GM12872 (cell line): Measurements from ENCODE around the gene HMG20B.
A peak's percentile ranks its signal among the peaks of the same experiment; 100 is the strongest.

Experiments used
- TF ChIP-seq, protein P1 (sequence below): IDR thresholded peaks from 3 replicates; pipeline ENCODE4 v1.5.1; 2011; ENCODE audit warnings: low read depth, mild to moderate bottlenecking, low read length, moderate library complexity; ENCODE audit not compliant: insufficient read depth

HMG20B gene

DNA sequence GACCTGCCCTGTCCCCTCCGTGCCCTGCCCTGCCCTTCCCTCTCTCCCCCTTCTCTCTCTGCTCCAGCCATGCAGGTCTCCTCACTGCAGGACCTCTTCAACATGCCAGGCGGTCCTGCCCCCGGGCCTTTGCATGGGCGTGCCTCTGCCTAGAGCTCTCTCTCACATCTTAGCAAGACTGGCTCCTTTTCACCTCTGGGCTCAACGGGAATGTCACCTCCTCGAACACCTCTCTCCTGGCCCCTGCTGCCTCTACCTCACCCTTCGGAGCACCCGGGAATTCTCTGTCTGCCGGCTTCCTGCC is 21.0 kb upstream of the HMG20B start:
- TF ChIP-seq, protein P1, sequence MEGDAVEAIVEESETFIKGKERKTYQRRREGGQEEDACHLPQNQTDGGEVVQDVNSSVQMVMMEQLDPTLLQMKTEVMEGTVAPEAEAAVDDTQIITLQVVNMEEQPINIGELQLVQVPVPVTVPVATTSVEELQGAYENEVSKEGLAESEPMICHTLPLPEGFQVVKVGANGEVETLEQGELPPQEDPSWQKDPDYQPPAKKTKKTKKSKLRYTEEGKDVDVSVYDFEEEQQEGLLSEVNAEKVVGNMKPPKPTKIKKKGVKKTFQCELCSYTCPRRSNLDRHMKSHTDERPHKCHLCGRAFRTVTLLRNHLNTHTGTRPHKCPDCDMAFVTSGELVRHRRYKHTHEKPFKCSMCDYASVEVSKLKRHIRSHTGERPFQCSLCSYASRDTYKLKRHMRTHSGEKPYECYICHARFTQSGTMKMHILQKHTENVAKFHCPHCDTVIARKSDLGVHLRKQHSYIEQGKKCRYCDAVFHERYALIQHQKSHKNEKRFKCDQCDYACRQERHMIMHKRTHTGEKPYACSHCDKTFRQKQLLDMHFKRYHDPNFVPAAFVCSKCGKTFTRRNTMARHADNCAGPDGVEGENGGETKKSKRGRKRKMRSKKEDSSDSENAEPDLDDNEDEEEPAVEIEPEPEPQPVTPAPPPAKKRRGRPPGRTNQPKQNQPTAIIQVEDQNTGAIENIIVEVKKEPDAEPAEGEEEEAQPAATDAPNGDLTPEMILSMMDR, result no peak

DNA sequence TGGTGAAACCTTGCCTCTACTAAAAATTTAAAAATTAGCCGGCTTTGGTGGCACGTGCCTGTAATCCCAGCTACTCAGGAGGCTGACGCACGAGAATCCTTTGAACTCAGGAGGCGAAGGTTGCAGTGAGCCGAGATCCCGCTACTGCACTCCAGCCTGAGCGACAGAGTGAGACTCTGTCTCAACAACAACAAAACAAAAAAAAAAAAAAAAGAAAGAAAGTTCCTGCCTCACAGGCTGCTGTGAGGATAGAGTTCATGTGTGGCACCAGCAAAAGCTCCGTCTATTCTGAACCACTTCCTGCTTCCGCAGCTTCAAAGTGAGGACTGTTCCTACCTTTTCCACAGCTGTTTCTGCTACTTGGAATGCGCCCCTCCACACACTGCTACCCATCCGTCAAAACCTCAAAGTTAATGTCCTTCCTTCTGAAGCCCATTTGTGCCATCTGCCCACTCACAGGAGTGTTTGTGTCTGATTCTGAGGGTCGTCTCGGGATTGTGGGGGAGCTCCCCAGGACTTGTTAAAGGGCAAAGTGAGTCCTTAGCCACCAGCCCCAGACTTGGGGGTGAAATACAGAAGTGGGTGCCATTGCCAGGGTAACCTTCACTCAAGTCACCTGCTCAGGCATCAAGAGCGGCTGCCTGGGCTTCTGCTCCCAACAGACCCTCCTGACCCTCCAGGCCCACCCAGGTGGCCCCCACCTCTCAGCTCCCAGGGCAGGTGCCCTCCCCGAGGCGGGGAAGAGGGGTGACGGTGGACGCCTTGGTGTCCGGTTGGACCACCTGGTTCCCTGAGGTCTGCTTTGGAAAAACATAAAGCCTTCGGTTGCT is 18.3 kb upstream of the HMG20B start:
- TF ChIP-seq, protein P1, result no peak

DNA sequence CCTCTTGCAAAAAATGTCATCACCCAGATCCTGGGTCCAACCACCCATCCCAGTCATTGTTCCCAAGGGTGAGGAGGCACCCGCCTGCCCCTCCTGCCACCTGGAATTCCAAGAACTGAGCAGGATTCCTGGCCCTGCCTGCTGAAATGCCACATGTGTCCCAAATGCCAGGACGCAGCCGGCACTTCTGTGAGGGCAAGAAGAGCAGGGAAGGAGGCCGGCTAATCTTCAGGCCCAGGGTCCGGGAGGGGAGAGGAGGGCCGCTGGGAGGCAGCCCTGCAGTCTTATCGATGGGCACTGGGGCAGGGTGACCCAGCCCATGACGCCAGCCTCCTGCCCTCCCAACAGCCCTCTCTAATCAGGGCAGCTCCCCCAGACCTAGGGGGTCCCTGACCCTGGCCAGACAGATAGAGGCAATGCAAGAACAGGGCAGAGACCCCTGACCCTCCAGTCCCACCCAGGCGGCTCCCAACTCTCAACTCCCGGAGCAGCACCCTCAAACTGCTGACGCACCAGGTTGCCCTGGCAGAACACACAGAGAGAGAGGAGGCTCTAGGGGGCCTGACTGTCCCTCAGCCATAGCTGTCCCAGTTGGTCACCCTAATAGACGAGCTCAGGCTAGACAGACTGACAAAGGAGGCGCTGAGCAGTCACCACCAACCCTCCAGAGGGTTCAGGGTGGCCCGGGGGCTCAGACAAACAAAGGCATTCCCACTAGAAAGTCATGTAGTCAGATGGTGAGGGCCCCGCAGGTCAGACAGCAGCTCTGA is 16.9 kb upstream of the HMG20B start:
- TF ChIP-seq, protein P1, result no peak

DNA sequence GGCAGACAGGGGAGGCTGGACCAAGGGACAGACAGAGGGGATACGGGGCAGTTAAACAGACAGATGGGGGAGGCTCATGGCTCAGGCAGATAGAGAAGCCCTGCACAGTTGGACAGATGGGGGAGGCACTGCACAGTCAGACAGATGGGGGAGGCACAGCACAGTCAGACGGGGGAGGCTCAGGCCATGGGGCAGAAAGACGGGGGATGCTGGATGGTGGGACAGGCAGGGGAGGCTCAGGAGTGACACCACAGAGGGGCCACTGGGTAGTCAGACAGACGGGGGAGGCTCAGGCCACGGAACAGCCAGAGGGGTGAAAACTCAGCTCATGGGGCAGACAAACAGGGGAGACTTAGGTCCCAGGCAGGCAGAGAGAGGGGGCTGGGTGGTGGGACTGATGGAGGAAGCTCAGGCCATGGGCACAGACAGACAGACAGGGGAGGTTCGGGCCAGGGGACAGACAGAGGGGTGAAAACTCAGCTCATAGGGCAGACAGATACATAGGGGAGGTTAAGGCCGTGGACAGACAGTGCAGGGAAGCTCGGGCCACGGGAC is 16.2 kb upstream of the HMG20B start:
- TF ChIP-seq, protein P1, result no peak

DNA sequence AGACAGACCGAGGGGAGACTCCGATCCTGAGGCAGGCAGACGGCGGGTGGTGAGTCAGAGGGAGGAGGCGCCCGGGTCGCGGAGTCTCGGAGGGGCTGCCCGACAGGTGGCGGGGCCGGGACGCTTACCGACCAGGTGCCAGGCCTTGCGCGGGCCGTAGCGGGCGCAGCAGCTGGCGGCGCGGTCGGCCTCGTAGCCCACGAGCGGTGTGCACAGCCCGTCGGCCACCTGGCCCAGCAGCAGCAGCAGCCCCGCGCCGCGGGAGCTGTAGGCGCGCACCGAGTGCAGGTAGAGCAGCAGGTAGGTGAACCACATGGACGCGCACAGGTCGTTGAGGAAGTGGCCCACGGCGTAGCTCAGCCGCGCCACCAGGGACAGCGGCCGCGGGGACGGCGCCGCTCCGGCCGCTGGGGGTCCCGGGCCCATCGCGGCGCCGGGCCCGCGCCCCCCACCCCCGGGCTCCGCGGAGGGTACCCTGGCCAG is 15.7 kb upstream of the HMG20B start:
- TF ChIP-seq, protein P1, result 0 out of 3 replicates have a peak, but pooled peaks have one; percentile 5

DNA sequence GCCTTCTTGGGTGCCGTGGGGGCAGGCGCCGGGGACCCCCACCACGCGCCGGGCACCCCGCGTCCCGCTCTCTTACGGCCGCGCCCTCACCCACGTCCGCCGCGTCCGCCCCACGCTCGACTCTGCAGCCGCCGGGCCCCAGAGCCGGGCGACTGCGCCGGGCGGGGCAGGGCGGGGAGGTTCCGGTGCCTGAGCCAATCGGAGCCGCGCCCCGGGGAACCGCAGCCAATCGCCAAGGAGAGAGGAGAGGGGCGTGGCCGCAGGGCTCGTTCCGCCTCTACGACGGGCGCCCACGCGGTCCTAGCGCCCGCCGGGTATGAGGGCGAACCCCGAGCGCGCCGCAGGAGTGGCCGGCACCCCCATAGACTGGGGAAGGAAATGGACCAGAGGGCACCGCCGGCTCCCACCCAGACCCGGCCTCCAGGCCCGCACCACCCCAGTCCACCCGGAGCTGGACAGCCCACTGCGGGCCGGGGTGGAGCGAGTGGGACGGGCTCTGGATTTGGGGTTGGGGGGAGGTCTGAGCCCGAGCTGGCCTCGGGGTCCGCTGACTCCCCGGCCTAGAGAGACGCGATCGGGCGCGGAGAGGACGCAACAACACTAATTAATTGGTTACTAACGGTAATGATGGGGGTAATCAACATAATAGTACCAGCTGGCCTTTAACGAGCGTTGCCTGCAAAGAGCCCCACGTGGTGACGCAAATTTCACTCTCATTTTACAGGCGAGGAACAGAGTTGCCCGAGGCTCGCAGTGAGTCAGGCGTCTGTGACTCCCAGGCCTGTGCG is 15.1 kb upstream of the HMG20B start, which contains the start of gene MFSD12:
MFSD12 (minus strand) TSS at position 126 of the 788 bp plus-strand sequence. CDS start 183 bp downstream, outside the sequence.
- TF ChIP-seq, protein P1, result no peak
